Tibial nerve (tissue), 4 donors: Measurements from ENCODE around the gene PRTFDC1. TPM values are rescaled to one million over a fixed set of nuclear protein-coding genes. Genes with fewer than 3 reads are reported as not detected.

Experiments used
- DNase-seq, 2 donors: peaks; one replicate each; pipeline ENCODE4 v3.0.0-alpha.2; 2019; ENCODE audit warnings: low spot score in 2 of 2
- H3K27ac ChIP-seq, 4 donors: fragments of 200-600 bp; sonication (generic) in 3 of 4; one replicate each; pipeline ENCODE4 v1.5.1; 2017 to 2019; ENCODE audit warnings: mild to moderate bottlenecking in 1 of 4
- H3K27me3 ChIP-seq, 2 donors: fragments of 200-600 bp; sonication (generic) in 1 of 2; one replicate each; pipeline versions ENCODE4 v1.5.1 to v1.6.0; 2017 to 2019
- H3K36me3 ChIP-seq, 3 donors: fragments of 200-600 bp; sonication (generic); one replicate each; pipeline ENCODE4 v1.5.1; 2018 to 2019
- H3K4me1 ChIP-seq, 4 donors: fragments of 200-600 bp; sonication (generic) in 3 of 4; one replicate each; pipeline ENCODE4 v1.5.1; 2017 to 2019
- H3K4me3 ChIP-seq, 4 donors: fragments of 200-600 bp; sonication (generic) in 3 of 4; one replicate each; pipeline ENCODE4 v1.5.1; 2017 to 2019; ENCODE audit warnings: mild to moderate bottlenecking in 1 of 4, moderate library complexity in 1 of 4
- H3K9me3 ChIP-seq, 4 donors: fragments of 200-600 bp; sonication (generic) in 3 of 4; one replicate each; pipeline ENCODE4 v1.5.1; 2017 to 2019
- EP300 ChIP-seq, 2 donors: sonication (generic); formaldehyde crosslinking; IDR thresholded peaks; one replicate each; pipeline ENCODE4 v1.6.1; 2017; ENCODE audit warnings: antibody characterized with exemption in 2 of 2, mild to moderate bottlenecking in 1 of 2
- POLR2A ChIP-seq, 2 donors: fragments of 450-650 bp; IDR thresholded peaks; one replicate each; pipeline ENCODE4 v1.6.1; 2017; ENCODE audit warnings: antibody characterized with exemption in 2 of 2, mild to moderate bottlenecking in 2 of 2, moderate library complexity in 2 of 2
- WGBS, 2 donors: methylation state at CpG; one replicate each; pipeline ENCODE4 v1.1.5; 2018; 5-methylcytosine and 5-hydroxymethylcytosine counted together
- total RNA-seq, 4 donors: library from RNA; depleted of rRNA; stranded (reverse); fragments of >200 nt; gene quantifications; one replicate each; pipeline ENCODE4 v1.1.0, GENCODE V29; 2016
- TF ChIP-seq, protein P1 (sequence below), 5 experiments: fragments of 200-600 bp in 3 of 5; fragments of 450-650 bp in 2 of 5; sonication (generic) in 3 of 5; IDR thresholded peaks; one replicate each; pipeline ENCODE4 v1.5.1; 2016 to 2019; ENCODE audit warnings: antibody characterized with exemption in 5 of 5, mild to moderate bottlenecking in 3 of 5, moderate library complexity in 2 of 5

Gene PRTFDC1
- total RNA-seq, 4 donors from 2014 or later, result 0.78 to 5.7 (median 1.3) TPM

DNA sequence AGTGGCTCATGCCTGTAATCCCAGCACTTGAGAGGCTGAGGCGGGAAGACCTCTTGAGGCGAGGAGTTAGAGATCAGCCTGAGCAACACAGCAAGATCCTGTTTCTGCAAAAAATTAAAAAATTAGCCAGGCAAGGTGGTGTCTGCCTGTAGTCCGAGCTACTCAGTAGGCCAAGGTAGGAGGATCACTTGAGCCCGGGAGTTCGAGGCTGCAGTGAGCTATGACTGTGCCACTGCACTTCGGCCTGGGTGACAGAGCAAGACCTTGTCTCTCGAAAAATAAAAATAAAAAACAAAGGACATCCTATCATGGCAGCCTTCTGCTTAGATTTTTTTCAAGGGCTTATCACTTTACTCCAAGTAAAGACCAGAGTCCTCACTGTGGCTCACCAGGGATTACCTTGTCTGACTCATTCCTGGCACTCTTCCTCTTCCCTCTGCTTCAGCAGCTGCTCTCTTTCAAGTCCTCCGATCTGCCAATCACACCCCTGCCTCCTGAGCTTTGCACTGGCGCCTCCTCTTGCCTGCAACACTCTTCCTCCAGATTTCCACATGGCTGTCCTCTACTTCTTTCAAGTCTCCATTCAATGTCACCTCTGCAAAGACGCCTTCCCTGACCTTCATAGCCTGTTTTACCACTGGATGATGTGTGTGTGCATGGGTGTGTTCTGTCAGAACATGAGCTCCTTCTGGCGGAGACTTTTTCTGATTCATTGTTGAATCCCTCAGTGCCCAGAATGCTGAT is 7.7 kb downstream of the PRTFDC1 start:
- TF ChIP-seq, protein P1, sequence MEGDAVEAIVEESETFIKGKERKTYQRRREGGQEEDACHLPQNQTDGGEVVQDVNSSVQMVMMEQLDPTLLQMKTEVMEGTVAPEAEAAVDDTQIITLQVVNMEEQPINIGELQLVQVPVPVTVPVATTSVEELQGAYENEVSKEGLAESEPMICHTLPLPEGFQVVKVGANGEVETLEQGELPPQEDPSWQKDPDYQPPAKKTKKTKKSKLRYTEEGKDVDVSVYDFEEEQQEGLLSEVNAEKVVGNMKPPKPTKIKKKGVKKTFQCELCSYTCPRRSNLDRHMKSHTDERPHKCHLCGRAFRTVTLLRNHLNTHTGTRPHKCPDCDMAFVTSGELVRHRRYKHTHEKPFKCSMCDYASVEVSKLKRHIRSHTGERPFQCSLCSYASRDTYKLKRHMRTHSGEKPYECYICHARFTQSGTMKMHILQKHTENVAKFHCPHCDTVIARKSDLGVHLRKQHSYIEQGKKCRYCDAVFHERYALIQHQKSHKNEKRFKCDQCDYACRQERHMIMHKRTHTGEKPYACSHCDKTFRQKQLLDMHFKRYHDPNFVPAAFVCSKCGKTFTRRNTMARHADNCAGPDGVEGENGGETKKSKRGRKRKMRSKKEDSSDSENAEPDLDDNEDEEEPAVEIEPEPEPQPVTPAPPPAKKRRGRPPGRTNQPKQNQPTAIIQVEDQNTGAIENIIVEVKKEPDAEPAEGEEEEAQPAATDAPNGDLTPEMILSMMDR (IDR thresholded peaks at IDR 0.05), result no peak
- TF ChIP-seq EP300 (IDR thresholded peaks at IDR 0.05) (no peak), POLR2A (IDR thresholded peaks at IDR 0.05) (no peak)
- 84 to 93% methylated on average over 11 of the region's 11 CpGs for WGBS, 2 donors
- H3K9me3 ChIP-seq, result no peaks in the 10 kb centered on the region
- no peak overlapping the region for H3K27ac ChIP-seq
- H3K27me3 ChIP-seq, result no peaks in the 10 kb centered on the region
- no peaks in the 10 kb centered on the region for H3K36me3 ChIP-seq
- DNase-seq, result no peak
- peaks cover 0 to 16% (median 5%) of the 10 kb centered on the region in 4 donors for H3K4me1 ChIP-seq
- H3K4me3 ChIP-seq, result no peak overlapping the region

GRCh38 chr10:24938525-24938924 is 13.9 kb downstream of the PRTFDC1 start:
- no peak overlapping the region for H3K4me3 ChIP-seq
- TF ChIP-seq EP300 (IDR thresholded peaks at IDR 0.05) (no peak), POLR2A (IDR thresholded peaks at IDR 0.05) (no peak)
- TF ChIP-seq, protein P1 (IDR thresholded peaks at IDR 0.05), result no peak
- H3K9me3 ChIP-seq, result no peaks in the 10 kb centered on the region
- no peak for DNase-seq
- no peaks in the 10 kb centered on the region for H3K36me3 ChIP-seq
- H3K4me1 ChIP-seq, result no peaks in the 10 kb centered on the region
- no peak overlapping the region for H3K27ac ChIP-seq
- 52 to 63% methylated on average over 2 of the region's 2 CpGs for WGBS, 2 donors
- no peaks in the 10 kb centered on the region for H3K27me3 ChIP-seq

GRCh38 chr10:24938076-24938475 is 14.3 kb downstream of the PRTFDC1 start:
- H3K4me1 ChIP-seq, result no peaks in the 10 kb centered on the region
- no peak overlapping the region for H3K4me3 ChIP-seq
- no peak for DNase-seq
- no peaks in the 10 kb centered on the region for H3K27me3 ChIP-seq
- TF ChIP-seq EP300 (IDR thresholded peaks at IDR 0.05) (no peak), POLR2A (IDR thresholded peaks at IDR 0.05) (no peak)
- TF ChIP-seq, protein P1 (IDR thresholded peaks at IDR 0.05), result no peak
- H3K36me3 ChIP-seq, result no peaks in the 10 kb centered on the region
- H3K27ac ChIP-seq, result no peak overlapping the region
- no peaks in the 10 kb centered on the region for H3K9me3 ChIP-seq
- WGBS, 2 donors, result 80 to 91% methylated on average over 5 of the region's 5 CpGs

- Histone ChIP-seq H3K27ac (no peak overlapping the region), H3K36me3 (no peaks in the 10 kb centered on the region), H3K4me3 (no peak overlapping the region), H3K4me1 (no peaks in the 10 kb centered on the region), H3K27me3 (no peaks in the 10 kb centered on the region), H3K9me3 (peaks cover 0 to 6% (median 0%) of the 10 kb centered on the region in 4 donors)
- TF ChIP-seq, protein P1 (IDR thresholded peaks at IDR 0.05), result no peak
- TF ChIP-seq POLR2A (IDR thresholded peaks at IDR 0.05), result no peak
- no peak for TF ChIP-seq EP300 (IDR thresholded peaks at IDR 0.05)
- 84 to 90% methylated on average over 8 of the region's 8 CpGs for WGBS, 2 donors
- DNase-seq, result no peak
Measured at GRCh38 chr10:24935504-24936292, 16.7 kb downstream of the PRTFDC1 start.

DNA sequence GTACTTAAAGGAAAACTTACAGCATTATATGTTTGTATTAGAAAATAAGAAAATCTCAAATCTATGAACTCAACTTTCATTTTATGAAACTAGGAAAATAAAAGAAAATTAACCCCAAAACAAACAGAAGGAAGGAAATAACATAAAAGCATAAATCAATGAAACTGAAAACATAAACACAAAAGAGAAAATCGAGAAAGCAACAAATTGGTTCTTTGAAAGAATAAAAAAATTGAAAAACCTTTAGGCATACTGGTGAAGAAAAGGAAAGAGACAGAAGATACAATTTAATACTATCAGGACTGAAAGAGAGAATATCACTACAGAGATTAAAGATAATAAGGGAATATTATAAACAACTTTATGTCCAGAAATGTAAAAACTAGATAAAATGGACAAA is 21.2 kb downstream of the PRTFDC1 start:
- 86 to 98% methylated on average over 1 of the region's 1 CpG for WGBS, 2 donors
- Histone ChIP-seq H3K9me3 (peaks cover 0 to 6% (median 0%) of the 10 kb centered on the region in 4 donors), H3K36me3 (no peaks in the 10 kb centered on the region), H3K27ac (no peak overlapping the region), H3K4me1 (peaks cover 0 to 17% (median 0%) of the 10 kb centered on the region in 4 donors), H3K4me3 (no peak overlapping the region), H3K27me3 (no peaks in the 10 kb centered on the region)
- TF ChIP-seq, protein P1 (IDR thresholded peaks at IDR 0.05), result no peak
- TF ChIP-seq EP300 (IDR thresholded peaks at IDR 0.05), result no peak
- no peak for TF ChIP-seq POLR2A (IDR thresholded peaks at IDR 0.05)
- DNase-seq, result no peak
